CD4-positive, alpha-beta T cell treated with Interleukin-2 at 100 ng/mL for 4 hours (primary cell): ENCODE data around the gene ACKR1.

Experiments used
- DNase-seq: peaks from one replicate; pipeline ENCODE4 v3.0.0-alpha.2; 2020; ENCODE audit warnings: low spot score

The ACKR1 gene

DNA sequence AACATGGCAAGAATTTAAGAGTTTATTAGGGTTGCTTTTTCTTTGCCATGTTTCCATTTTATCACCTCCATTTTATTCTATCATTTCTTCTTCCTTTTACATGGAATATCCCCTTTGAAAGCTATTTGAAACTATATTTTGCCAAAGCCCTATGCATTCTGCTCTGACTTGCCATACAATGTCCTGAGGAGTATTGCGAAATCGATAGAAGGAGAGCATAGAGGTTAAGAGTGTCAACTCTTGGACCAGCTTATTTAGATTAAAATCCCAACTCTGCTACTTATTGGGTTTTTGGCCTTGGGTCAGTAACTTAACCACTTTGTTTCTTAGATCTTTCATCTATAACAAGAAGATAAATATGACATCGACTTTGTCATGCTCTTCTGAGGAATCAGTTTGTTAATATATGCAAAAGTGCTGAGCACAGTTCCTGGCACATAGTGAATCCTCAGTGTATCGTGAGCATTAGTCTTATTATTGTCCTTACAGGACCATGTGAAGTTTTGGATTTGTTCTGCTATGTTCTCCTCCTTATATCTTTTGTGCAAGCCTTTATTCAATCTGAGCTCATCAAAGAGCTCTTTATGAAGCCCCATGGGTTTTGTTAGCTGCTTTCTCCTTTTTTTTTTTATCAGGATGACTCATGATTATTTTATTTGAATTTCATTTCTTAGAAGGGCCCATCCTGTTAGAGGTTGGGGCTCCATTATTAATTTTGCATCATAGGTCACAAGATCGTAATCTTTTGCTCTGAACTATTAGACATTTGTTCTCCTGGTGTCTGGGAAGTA lies 17.6 kb downstream of the ACKR1 start:
- DNase-seq: no peak

DNA sequence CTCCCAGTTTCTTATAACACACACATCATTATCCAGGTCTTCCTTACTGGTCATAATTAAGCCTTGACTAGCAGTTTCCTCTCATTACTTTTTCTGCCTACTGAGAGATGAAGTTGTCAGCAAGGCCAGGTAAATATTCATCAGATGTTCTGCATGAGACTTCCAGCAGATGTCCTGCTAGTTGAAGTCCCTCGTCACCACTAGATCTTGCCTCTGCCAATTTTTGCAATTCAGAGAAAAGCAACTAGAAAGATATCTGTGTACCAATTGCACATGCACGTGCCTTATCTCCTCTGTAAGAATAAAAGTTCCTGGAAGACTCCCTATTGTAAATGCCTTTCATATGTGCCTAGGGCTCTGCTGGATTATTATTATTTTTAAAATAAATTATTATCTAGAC lies 18.3 kb downstream of the ACKR1 start:
- DNase-seq: no peak

DNA sequence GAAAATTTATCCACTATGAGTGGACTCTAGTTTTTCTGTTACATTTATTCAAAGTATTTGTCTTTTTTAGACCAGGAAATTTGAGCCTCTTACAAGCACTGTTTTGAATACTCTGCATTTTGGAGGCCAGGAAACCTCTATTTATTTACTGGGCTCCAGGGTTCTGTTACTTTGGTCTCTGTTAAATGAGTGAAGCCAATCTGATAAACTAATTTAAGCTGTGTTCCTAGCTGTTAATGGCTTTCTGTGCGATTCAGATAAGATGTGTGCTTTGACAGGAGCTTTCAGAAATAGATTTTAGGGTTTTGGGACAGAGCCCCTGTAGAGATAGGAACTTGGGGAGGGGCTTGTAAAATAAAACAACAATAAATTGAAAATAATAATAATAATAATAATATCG lies 23.9 kb downstream of the ACKR1 start:
- no peak for DNase-seq

DNA sequence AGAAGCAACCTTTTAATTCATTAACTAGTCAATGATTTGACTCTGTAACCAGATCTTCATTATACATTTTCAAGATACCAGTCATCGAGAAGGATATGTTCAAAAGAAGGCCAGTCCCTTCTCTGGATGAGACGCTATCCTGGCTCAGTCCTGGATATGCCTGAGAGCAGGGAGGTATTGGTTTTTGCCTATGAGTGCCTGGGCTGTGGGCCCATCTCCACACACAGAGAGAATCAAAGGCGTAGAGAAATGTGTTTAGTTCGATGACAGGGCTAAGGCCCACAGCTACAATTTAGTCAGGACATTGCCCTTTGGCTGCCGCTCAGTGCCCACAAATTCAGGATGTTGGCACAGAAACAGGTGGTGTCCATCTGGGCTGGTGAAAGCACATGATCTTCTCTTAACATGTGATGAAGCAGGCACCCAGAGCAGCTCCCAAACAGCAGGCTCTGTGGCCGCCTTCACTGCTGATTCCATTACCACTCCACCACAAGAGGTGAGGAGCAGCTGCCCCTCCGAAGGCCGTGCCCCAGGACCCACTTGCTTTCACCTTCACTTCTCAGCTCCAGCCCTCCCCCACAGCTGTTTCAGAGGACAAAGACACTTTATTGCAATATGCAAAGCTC lies 24.7 kb downstream of the ACKR1 start:
- no peak for DNase-seq

DNA sequence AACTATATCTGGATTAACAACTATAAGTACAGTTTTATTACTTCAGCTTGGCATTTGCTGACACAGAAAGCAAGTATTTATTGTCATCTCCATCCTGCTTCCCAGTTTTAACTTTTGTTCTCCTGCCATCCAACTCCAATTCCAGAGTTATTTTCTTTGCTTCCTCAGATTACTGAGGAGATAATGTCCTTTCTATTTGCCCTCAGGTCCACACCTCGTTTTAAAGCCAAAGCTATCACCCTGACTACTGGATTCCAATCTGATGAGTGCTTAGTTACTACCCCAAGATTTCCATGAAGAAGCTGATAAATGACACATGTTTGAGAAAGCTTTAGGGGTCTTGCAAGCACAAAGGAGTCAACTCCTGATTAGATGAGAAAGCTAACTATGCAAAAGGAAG lies 25.2 kb downstream of the ACKR1 start:
- no peak for DNase-seq

DNA sequence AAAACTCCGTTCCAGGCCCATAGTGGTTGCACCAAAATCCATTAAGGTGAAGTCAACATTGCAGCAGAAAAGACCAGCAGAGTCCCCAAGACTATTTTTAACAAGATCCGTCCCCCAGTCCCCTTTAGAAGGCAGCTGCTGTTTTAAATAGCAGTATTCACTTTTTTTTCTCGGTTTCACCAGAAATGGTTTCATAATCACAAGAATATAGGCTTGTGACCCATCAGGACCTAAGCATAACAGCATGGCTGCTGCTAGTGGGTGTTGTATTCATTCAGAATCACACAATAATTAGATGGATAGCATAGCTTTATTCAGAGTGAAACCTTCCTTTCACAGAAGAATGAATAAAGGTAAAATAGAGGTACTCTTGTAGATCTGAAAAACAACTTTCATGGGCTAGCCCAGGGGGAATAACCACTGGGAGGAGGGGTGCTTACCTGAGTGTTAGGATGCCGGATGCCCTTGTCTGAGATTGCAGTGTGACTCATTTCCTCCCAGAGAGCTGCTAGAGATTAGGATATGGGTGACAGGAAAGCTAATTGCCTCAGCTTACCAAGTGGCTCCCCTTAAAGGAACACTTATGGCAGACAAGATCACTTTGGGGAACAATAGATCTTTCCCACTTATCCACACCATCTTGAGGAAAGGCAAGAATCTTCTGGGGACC lies 35.0 kb downstream of the ACKR1 start:
- DNase-seq: no peak

DNA sequence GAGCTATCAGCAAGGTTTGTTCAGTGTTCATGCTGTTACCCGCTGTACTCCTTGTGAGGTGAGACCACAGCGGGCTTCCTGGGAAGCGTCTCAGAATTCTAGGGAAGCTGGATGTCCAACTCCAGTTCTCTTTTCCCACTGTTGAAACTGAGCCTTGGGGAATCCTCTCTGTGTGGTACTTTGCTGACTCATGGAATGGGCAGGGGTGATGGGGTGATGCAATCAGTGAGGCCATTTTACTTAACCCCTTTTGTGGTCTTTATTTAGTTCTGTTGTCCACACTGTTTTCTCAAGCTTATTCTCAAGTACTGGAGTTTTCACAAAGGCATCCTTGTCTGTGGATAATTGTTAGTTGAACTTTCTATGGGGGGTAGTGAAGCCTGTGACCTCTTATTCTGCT lies 42.6 kb downstream of the ACKR1 start:
- no peak for DNase-seq

DNA sequence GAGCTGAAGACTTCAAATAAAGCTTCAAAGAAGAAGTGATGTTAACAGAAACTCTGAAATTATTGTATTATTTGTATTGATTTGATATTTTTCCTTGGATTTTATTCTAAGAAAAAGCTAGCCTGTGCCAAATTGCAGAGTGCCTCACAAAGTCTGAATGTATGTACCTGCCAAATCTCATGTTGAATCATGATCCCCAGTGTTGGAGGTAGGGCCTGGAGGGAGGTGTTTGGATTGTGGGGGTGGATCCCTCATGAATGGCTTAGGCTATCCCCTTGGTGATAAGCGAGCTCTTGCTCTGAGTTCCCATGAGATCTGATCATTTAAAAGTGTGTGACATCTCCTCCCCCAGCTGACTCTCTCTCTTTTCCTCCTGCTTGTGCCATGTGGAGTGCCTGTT lies 43.6 kb downstream of the ACKR1 start:
- no peak for DNase-seq

DNA sequence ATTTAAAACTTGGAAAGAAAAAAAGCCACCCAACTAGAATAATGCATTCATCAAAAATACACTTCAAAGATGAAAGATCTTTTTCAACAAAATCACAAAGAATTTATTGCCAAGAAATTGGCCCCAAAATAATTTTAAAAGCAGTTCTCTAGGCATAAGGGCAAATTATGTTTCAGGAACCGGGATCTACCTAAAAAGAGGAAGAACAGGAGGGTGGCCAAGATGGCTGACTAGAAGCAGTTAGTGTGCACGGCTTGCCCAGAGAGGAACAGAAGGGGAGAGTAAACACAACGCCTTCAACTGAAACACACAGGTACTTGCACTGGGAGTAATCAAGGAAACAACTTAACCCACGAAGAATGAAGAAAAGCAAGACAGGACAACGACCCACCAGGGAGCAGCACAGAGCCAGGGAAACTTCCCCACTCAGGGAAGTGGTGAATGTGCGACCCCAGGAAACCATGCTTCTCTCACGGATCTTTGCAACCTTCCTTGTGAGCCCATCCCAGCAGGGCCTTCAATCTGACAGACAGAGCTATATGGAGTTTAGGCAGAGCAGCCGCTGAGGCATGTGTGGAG lies 46.1 kb downstream of the ACKR1 start:
- DNase-seq: no peak
